DOHH2 (cell line): ENCODE data around the gene CASP7.

Experiments
- H3F3A ChIP-seq: fragments of 200-600 bp; sonication (generic), shearing (Covaris generic); 2 replicates; pipeline ENCODE4 v1.6.0; 2016; ENCODE audit warnings: antibody characterized with exemption, mild to moderate bottlenecking; ENCODE audit not compliant: control insufficient read depth, insufficient read depth
- H3K27ac ChIP-seq: fragments of 200-600 bp; sonication (generic); 2 replicates; pipeline ENCODE4 v1.5.1; 2014; ENCODE audit warnings: low read depth, mild to moderate bottlenecking, low read length, moderate library complexity
- H3K27me3 ChIP-seq: fragments of 200-600 bp; sonication (generic); 2 replicates; pipeline ENCODE4 v1.6.1; 2014; ENCODE audit warnings: mild to moderate bottlenecking, low read length, mixed read lengths; ENCODE audit not compliant: control insufficient read depth
- H3K36me3 ChIP-seq: fragments of 200-600 bp; sonication (generic); 2 replicates; pipeline ENCODE4 v1.6.1; 2014; ENCODE audit warnings: mild to moderate bottlenecking, low read length, moderate library complexity, mixed read lengths; ENCODE audit not compliant: control insufficient read depth
- H3K4me1 ChIP-seq: fragments of 200-600 bp; sonication (generic); 2 replicates; pipeline ENCODE4 v1.6.1; 2014; ENCODE audit warnings: mild to moderate bottlenecking, low read length, mixed read lengths; ENCODE audit not compliant: control insufficient read depth
- H3K4me2 ChIP-seq: fragments of 200-600 bp; sonication (generic); 2 replicates; pipeline ENCODE4 v1.6.0; 2014; ENCODE audit warnings: mild to moderate bottlenecking, low read length, moderate library complexity
- H3K4me3 ChIP-seq: fragments of 200-600 bp; sonication (generic); 2 replicates; pipeline ENCODE4 v1.5.1; 2014; ENCODE audit warnings: mild to moderate bottlenecking, low read length, mixed read lengths
- H3K79me2 ChIP-seq: fragments of 200-600 bp; sonication (generic); 2 replicates; pipeline ENCODE4 v1.6.1; 2014; ENCODE audit warnings: mild to moderate bottlenecking, low read length, mixed read lengths; ENCODE audit not compliant: control insufficient read depth
- H3K9me2 ChIP-seq: fragments of 200-600 bp; sonication (generic); replicated peaks from 2 replicates; pipeline ENCODE4 v1.6.1; 2014; ENCODE audit warnings: mild to moderate bottlenecking, low read length, mixed read lengths; ENCODE audit not compliant: control insufficient read depth
- H3K9me3 ChIP-seq: fragments of 200-600 bp; sonication (generic); 2 replicates; pipeline ENCODE4 v1.6.1; 2014; ENCODE audit warnings: antibody characterized with exemption, low read length, mixed read lengths; ENCODE audit not compliant: control insufficient read depth, insufficient read depth
- H4K20me1 ChIP-seq: fragments of 200-600 bp; sonication (generic); 2 replicates; pipeline ENCODE4 v1.6.0; 2014; ENCODE audit warnings: low read depth, mild to moderate bottlenecking, antibody characterized with exemption, low read length, moderate library complexity; ENCODE audit not compliant: control insufficient read depth, insufficient read depth
- CTCF ChIP-seq: fragments of 200-600 bp; sonication (generic); IDR thresholded peaks from one replicate; pipeline ENCODE4 v1.5.1; 2014; ENCODE audit warnings: antibody characterized with exemption, mild to moderate bottlenecking, low read depth, low read length; ENCODE audit not compliant: poor library complexity, severe bottlenecking
- EZH2phosphoT487 ChIP-seq: fragments of 200-600 bp; sonication (generic); IDR thresholded peaks from 2 replicates; pipeline ENCODE4 v1.6.1; 2017; ENCODE audit warnings: borderline replicate concordance, mild to moderate bottlenecking, antibody characterized with exemption, low read length, moderate library complexity, mixed read lengths

CASP7 gene

DNA sequence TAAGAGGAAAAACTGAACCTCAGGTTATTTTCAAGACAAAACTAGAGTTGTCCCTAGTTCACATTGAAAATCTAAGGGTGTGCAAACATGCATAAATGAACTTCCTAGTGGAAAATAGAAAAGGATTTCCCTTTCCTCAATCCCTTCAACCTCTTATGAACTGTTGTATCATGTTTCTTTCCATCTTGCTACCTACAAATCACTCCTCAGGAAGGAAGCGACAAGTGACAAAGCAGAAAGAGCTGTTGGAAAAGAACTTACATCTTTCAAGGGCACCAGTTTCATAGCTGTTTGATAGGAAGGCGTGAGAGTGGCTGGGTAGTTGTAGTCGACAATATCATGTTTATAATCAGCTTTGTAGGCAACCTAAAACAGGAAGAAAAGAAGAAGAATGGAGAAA, 39.7 kb upstream of the CASP7 start:
- TF ChIP-seq CTCF: no peak
- H4K20me1 ChIP-seq: no peaks in the 10 kb centered on the region
- H3K4me3 ChIP-seq: no peak overlapping the region
- H3K9me2 ChIP-seq: no peaks in the 10 kb centered on the region
- H3K79me2 ChIP-seq: no peaks in the 10 kb centered on the region
- no peak overlapping the region for H3K27ac ChIP-seq
- H3K27me3 ChIP-seq: peaks cover 17% of the 10 kb centered on the region
- no peaks in the 10 kb centered on the region for H3F3A ChIP-seq
- H3K36me3 ChIP-seq: no peaks in the 10 kb centered on the region
- no peak overlapping the region for H3K4me2 ChIP-seq
- no peaks in the 10 kb centered on the region for H3K9me3 ChIP-seq
- H3K4me1 ChIP-seq: no peaks in the 10 kb centered on the region

DNA sequence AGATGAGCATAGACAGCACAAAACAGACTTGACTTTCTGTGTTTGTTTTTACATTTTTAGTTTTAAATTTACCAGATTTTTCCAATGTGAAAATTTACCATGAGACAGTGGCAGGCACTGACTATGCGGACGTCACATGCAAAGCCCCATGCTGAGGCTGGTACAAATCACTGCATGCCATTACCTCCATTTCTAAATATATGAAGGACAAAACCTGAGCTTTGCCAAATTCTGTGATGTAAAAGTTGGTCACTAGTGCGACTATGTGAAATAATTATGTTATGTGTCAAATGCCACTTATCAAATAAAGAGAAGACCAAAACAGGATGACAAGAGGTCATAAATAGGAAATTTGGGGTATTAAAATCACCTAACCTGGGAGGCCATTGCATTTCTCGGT, 38.0 kb upstream of the CASP7 start:
- Histone ChIP-seq H3K36me3 (no peaks in the 10 kb centered on the region), H3K27me3 (peaks cover 17% of the 10 kb centered on the region), H3K27ac (no peak overlapping the region), H4K20me1 (no peaks in the 10 kb centered on the region), H3K9me2 (no peaks in the 10 kb centered on the region), H3K4me2 (no peak overlapping the region), H3F3A (no peaks in the 10 kb centered on the region), H3K79me2 (no peaks in the 10 kb centered on the region), H3K9me3 (no peaks in the 10 kb centered on the region), H3K4me3 (no peak overlapping the region), H3K4me1 (no peaks in the 10 kb centered on the region)
- no peak for TF ChIP-seq EZH2phosphoT487
- TF ChIP-seq CTCF: no peak

- no peaks in the 10 kb centered on the region for H3K36me3 ChIP-seq
- H4K20me1 ChIP-seq: no peaks in the 10 kb centered on the region
- no peaks in the 10 kb centered on the region for H3K9me2 ChIP-seq
- no peak overlapping the region for H3K4me3 ChIP-seq
- peaks cover 17% of the 10 kb centered on the region for H3K27me3 ChIP-seq
- H3K79me2 ChIP-seq: no peaks in the 10 kb centered on the region
- H3K4me1 ChIP-seq: no peaks in the 10 kb centered on the region
- no peak for TF ChIP-seq EZH2phosphoT487
- TF ChIP-seq CTCF: no peak
- H3F3A ChIP-seq: no peaks in the 10 kb centered on the region
- H3K27ac ChIP-seq: no peak overlapping the region
- no peaks in the 10 kb centered on the region for H3K9me3 ChIP-seq
- no peak overlapping the region for H3K4me2 ChIP-seq
Measured at GRCh38 chr10:113643183-113643582, 36.5 kb upstream of the CASP7 start.
